Measurements from ENCODE around the gene EFCC1.

Gene EFCC1

GRCh38 chr3:129015388-129016105 lies 14.4 kb downstream of the EFCC1 start:
- peak; percentile 67 for DNase-seq

DNA sequence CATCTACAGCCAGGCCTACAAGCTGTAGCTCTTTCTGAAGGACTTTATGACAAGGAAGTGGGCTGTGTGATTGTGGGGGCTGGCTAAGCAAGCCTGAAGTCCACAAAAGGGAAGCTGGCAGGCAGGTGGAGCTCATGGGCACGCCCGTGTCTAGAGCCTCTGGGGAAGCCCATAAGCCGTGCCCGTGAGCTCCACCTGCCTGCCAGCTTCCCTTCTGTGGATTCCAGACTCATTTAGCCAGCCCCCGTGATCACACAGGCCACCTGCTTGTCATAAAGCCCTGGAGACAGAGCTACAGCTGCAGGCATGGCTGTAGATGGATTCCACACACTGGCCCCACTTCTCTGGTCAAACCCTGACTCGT lies 15.2 kb downstream of the EFCC1 start:
- peak; percentile 61 for DNase-seq

GRCh38 chr3:129016720-129017483 lies 15.8 kb downstream of the EFCC1 start:
- DNase-seq: peak; percentile 21

DNA sequence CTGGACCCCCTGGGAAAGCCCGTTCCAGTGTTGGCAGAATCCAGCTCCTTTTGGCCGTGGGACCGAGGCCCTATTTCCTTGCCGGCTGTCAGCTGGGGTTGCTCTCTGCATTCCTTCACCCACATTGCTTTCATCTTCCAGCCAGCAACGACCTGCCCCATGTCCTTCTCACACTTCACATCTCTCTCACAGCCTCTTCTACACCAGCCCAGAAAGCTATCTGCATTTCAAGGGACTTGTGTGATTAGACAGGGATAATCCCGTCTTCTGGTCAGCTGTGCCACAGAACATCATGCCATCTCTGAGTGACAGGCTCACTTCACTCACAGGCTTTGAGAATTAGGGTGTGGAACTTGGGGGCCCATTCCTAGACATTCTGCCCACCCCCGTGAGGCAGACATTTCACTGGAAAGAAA lies 16.4 kb downstream of the EFCC1 start:
- no peak for DNase-seq

GRCh38 chr3:129018271-129018670 lies 17.2 kb downstream of the EFCC1 start:
- DNase-seq: no peak

- DNase-seq: no peak
Observed at GRCh38 chr3:129018751-129019150, 17.6 kb downstream of the EFCC1 start.

DNA sequence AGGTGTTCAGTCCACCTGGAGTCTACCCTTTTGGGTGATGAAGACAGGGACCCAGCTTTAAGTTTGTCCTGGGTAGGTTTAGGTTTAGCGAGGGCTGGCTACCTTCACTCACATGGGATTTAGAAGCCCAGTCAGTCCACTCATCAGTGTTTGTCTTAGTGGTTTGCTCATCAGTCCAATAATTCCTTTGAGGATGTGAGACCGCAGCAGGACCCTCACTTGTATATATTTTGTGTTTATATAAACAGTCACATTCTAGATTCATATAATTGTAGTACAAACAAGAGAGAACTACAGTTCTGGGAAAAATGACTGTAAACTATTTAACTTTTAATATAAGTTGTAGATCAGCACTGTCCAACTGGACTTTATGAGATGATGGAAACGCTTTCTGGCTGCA lies 18.2 kb downstream of the EFCC1 start:
- no peak for DNase-seq

DNA sequence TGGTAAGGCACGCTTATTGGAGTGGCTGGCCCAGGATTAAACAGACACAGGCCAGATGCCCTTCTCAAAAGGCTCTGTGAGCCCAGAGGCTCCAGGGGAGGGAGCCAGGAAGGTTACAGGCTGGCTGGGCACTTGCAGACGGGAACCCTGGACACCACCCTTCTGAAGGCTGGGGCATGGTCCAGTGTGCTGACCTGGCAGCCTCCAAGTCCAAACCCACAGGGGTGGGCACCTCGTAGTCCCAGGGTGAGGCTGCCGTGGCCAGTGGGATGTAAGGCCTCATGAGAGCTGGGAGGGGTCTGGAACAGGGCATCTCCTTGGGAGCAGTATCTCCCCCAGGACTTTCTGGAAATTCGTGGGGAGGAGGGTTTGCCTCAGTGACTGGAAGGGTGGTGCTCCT lies 19.6 kb downstream of the EFCC1 start:
- no peak for DNase-seq

DNA sequence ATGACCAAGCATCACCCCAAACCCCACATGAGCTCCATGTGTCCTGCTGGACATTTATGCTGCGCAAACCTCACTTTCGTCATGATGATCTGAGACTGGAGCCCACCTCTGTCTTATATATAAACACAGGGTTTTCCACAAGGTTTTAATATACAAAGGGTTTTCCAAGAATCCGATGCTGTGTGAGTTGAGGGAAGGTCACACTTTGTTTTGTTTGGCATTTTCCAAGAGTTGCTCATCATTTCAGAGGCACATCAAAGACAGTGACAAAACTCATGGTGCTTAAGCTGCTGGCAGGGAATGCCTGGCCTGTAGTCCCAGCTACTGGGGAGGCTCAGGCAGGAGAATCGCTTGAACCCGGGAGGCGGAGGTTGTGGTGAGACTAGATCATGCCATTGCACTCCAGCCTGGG lies 20.0 kb downstream of the EFCC1 start:
- no peak for DNase-seq

GRCh38 chr3:129022114-129023007 lies 21.3 kb downstream of the EFCC1 start:
- no peak for DNase-seq

DNA sequence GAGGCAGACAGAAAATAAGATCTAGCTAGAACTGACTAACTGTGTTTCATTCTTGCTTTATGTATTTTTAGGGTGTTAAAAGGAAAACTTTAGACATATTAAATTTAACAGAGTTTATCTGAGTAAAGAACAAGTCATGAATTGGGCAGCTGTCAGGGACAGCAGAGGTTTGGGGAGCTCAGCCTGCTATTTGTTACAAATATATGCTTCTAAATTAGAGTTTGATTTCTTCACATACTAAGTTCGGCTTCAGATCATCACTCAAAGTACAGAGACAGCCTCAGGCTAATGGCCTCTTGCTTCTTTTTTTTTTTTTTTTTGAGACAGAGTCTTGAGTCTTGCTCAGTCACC lies 21.9 kb downstream of the EFCC1 start:
- DNase-seq: no peak

- DNase-seq: no peak
Observed at GRCh38 chr3:129023909-129024308, 22.8 kb downstream of the EFCC1 start.

- no peak for DNase-seq
Observed at GRCh38 chr3:129025108-129025507, 24.0 kb downstream of the EFCC1 start.

GRCh38 chr3:129025691-129026435 lies 24.8 kb downstream of the EFCC1 start:
- DNase-seq: no peak

GRCh38 chr3:129026728-129027543 lies 25.8 kb downstream of the EFCC1 start:
- peak; percentile 95 for DNase-seq

DNA sequence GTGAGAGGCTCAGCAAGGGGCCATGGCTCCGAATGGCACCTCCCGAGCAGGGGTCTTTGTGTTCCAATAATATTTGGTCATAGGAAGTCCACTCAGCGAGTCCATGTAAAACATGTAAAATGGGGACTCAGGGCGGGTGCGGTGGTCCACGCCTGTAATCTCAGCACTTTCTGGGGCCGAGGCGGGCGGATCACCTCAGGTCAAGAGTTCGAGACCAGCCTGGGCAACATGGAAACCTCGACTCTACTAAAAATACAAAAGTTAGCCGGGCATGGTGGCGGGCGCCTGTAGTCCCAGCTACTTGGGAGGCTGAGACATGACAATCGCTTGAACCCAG lies 26.4 kb downstream of the EFCC1 start:
- DNase-seq: no peak

DNA sequence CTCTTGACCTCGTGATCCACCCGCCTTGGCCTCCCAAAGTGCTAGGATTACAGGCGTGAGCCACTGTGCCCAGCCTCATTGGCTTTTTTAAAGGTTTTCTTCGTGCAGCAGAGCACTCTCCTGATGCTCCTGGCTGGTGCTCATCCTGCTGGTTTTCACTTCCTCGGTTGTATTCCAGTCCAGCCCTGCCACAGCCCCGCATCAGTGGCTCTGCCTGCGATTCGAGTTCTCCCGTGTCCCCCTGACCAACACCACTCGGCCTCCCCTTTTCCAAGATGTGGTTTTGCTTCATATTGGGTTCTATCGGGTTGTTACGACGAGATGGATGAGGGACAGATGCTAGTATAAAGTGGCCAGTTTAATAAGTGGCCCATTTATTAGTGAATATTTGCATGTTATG lies 27.8 kb downstream of the EFCC1 start:
- no peak for DNase-seq

- no peak for DNase-seq
Observed at GRCh38 chr3:129030611-129031010, 29.5 kb downstream of the EFCC1 start.

GRCh38 chr3:129031476-129032215 lies 30.5 kb downstream of the EFCC1 start:
- no peak for DNase-seq

GRCh38 chr3:129032716-129033115 lies 31.6 kb downstream of the EFCC1 start:
- DNase-seq: no peak

DNA sequence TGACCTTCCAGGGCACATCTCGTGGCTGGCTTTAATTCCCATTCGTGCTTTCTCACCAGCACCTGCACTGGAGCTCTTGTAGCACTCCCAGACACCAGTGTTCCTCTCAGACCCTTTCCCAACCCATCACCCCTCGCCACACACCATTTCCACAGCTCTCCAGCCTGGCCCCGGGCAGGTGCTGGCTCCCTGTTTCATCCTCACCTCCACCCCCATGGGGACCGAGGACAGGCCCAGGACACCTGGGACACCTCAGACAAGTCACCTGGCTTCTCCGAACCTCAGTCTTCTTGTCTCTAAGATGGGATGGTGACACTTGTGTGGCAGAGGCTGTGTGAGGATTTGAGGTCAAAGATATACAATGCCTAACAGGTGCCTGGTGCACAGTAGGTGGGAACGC lies 32.0 kb downstream of the EFCC1 start:
- no peak for DNase-seq
